NCI-H82 treated with DMSO at 0.1 percent for 48 hours (cell line): ENCODE data around the gene ALKBH3.

Source experiments
- DNase-seq: peaks from one replicate; lab custom pipeline; 2025; ENCODE audit not compliant: unreplicated experiment; lab: John Stamatoyannopoulos, UW

The ALKBH3 gene

GRCh38 chr11:43937434-43938411 is 57.1 kb downstream of the ALKBH3 start:
- DNase-seq, result no peak

GRCh38 chr11:43941257-43941994 is 60.8 kb downstream of the ALKBH3 start:
- peak; percentile 53 for DNase-seq

GRCh38 chr11:43942662-43943371 is 62.2 kb downstream of the ALKBH3 start:
- no peak for DNase-seq

GRCh38 chr11:43943372-43943930 is 62.8 kb downstream of the ALKBH3 start:
- DNase-seq, result no peak

GRCh38 chr11:43943931-43944751 is 63.5 kb downstream of the ALKBH3 start:
- DNase-seq, result no peak

- DNase-seq, result peak; percentile 8
Observed at GRCh38 chr11:43944761-43945311, 64.2 kb downstream of the ALKBH3 start.

- DNase-seq, result peak; percentile 2
Observed at GRCh38 chr11:43947003-43947500, 66.4 kb downstream of the ALKBH3 start.

GRCh38 chr11:43947815-43948214 is 67.2 kb downstream of the ALKBH3 start:
- DNase-seq, result no peak

GRCh38 chr11:43948341-43949225 is 68.0 kb downstream of the ALKBH3 start:
- DNase-seq, result no peak

GRCh38 chr11:43950311-43950855 is 69.8 kb downstream of the ALKBH3 start:
- no peak for DNase-seq

- DNase-seq, result no peak
Observed at GRCh38 chr11:43951231-43951630, 70.6 kb downstream of the ALKBH3 start.

- no peak for DNase-seq
Observed at GRCh38 chr11:43952020-43952400, 71.4 kb downstream of the ALKBH3 start.

- no peak for DNase-seq
Observed at GRCh38 chr11:43952401-43953342, 72.0 kb downstream of the ALKBH3 start.

- no peak for DNase-seq
Observed at GRCh38 chr11:43953521-43953920, 72.9 kb downstream of the ALKBH3 start.

GRCh38 chr11:43954241-43954640 is 73.6 kb downstream of the ALKBH3 start:
- DNase-seq, result no peak

GRCh38 chr11:43955381-43956118 is 74.9 kb downstream of the ALKBH3 start:
- no peak for DNase-seq

- no peak for DNase-seq
Observed at GRCh38 chr11:43957571-43957970, 76.9 kb downstream of the ALKBH3 start.
